HG03025 (cell line): Measurements from ENCODE around the gene RPS16.
"Not testable (repeated sequence)": the region's sequence is repeated elsewhere in the genome, so short reads cannot be mapped to it uniquely, and the experiment has no call there.

Experiments
- ATAC-seq: cut with Tn5 transposase; IDR thresholded peaks from one replicate; pipeline ENCODE4 v1.9.1; 2021; ENCODE audit warnings: mild to moderate bottlenecking, moderate library complexity; ENCODE audit not compliant: unreplicated experiment, low FRiP score

Gene RPS16

GRCh38 chr19:39451257-39451656 lies 15.5 kb upstream of the RPS16 start:
- ATAC-seq, result not testable (repeated sequence)

GRCh38 chr19:39449116-39449797 lies 13.5 kb upstream of the RPS16 start:
- ATAC-seq, result no peak

GRCh38 chr19:39448271-39448670 lies 12.5 kb upstream of the RPS16 start:
- no peak for ATAC-seq

GRCh38 chr19:39446365-39447084 lies 10.8 kb upstream of the RPS16 start:
- ATAC-seq, result no peak

- ATAC-seq, result peak; percentile 78
Measured at GRCh38 chr19:39445196-39446111, 9.7 kb upstream of the RPS16 start, which contains the start of gene SUPT5H. Gene SUPT5H (plus strand): TSS chr19:39445582. CDS start chr19:39445891, 309 bp downstream.

- ATAC-seq, result no peak
Measured at GRCh38 chr19:39444598-39445195, 8.9 kb upstream of the RPS16 start.

GRCh38 chr19:39438270-39438934 lies 2.7 kb upstream of the RPS16 start:
- ATAC-seq, result no peak

- ATAC-seq, result no peak
Measured at GRCh38 chr19:39436350-39436716, 584 bp upstream of the RPS16 start.

GRCh38 chr19:39434123-39435076 lies 1.3 kb downstream of the RPS16 start:
- ATAC-seq, result no peak

- no peak for ATAC-seq
Measured at GRCh38 chr19:39433480-39434079, 2.2 kb downstream of the RPS16 start.

GRCh38 chr19:39432677-39433025 lies 3.1 kb downstream of the RPS16 start:
- ATAC-seq, result no peak

GRCh38 chr19:39430675-39431593 lies 4.8 kb downstream of the RPS16 start:
- no peak for ATAC-seq

GRCh38 chr19:39428283-39429112 lies 7.3 kb downstream of the RPS16 start:
- no peak for ATAC-seq

GRCh38 chr19:39427707-39428106 lies 8.0 kb downstream of the RPS16 start:
- no peak for ATAC-seq

GRCh38 chr19:39426170-39426569 lies 9.6 kb downstream of the RPS16 start:
- ATAC-seq, result no peak

- no peak for ATAC-seq
Measured at GRCh38 chr19:39425744-39426143, 10.0 kb downstream of the RPS16 start.

- ATAC-seq, result no peak
Measured at GRCh38 chr19:39424934-39425333, 10.8 kb downstream of the RPS16 start.
